Measurements from ENCODE around the gene MAP2K7.

DNA sequence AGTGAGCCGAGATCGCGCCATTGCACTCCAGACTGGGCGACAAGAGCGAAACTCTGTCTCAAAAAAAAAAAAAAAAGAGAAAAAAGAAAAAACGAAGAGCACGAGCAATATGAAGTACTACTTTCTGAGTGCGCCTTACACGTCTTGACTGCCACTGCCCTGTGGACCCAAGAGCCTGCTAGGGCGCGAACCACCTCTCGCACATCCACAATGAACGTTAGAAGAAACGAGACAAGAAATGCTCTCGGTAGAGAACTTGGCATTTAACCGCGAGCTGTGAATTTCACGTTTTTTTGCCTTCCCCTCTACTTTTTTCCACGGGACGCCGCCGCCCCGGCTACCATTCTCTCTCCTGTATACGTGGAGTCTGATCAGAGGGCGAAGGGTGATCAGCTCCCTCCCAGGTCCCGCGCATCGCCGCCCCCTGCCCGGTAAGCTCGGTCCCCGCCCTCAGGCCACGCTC lies 39.3 kb downstream of the MAP2K7 start:
- TF ChIP-seq, protein P1, sequence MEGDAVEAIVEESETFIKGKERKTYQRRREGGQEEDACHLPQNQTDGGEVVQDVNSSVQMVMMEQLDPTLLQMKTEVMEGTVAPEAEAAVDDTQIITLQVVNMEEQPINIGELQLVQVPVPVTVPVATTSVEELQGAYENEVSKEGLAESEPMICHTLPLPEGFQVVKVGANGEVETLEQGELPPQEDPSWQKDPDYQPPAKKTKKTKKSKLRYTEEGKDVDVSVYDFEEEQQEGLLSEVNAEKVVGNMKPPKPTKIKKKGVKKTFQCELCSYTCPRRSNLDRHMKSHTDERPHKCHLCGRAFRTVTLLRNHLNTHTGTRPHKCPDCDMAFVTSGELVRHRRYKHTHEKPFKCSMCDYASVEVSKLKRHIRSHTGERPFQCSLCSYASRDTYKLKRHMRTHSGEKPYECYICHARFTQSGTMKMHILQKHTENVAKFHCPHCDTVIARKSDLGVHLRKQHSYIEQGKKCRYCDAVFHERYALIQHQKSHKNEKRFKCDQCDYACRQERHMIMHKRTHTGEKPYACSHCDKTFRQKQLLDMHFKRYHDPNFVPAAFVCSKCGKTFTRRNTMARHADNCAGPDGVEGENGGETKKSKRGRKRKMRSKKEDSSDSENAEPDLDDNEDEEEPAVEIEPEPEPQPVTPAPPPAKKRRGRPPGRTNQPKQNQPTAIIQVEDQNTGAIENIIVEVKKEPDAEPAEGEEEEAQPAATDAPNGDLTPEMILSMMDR (IDR thresholded peaks at IDR 0.05), result no peak
- TF ChIP-seq POLR2AphosphoS5 (IDR thresholded peaks at IDR 0.05) (no peak), POLR2A (IDR thresholded peaks at IDR 0.05) (no peak), EP300 (IDR thresholded peaks at IDR 0.05) (no peak)

All from gastroesophageal sphincter (tissue), 3 donors.